HG03565 (cell line): Measurements from ENCODE around the gene ATP1A2.

Experiments used
- ATAC-seq: cut with Tn5 transposase; IDR thresholded peaks from one replicate; pipeline ENCODE4 v1.9.1; 2021; ENCODE audit warnings: mild to moderate bottlenecking, moderate library complexity; ENCODE audit not compliant: unreplicated experiment

ATP1A2 gene

DNA sequence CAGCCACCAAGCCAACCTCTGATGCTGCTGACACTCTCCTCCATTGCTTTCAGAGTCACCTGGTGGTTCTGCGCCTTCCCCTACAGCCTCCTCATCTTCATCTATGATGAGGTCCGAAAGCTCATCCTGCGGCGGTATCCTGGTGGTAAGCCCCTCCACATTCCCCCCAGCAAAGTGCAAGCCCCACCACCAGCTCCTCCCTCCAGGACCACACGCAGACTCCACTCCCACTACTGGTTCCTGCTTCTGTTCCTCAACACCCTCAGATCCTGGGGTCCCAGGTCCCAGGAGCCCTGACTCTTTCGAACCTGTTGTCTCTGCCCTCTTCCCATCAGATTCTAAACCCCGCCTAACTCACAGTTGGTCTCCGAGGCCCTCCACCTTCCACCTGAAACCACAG, 24.3 kb downstream of the ATP1A2 start:
- no peak for ATAC-seq

GRCh38 chr1:160143695-160144094, 28.1 kb downstream of the ATP1A2 start:
- no peak for ATAC-seq

- ATAC-seq: no peak
Measured at GRCh38 chr1:160144921-160145320, 29.4 kb downstream of the ATP1A2 start.

DNA sequence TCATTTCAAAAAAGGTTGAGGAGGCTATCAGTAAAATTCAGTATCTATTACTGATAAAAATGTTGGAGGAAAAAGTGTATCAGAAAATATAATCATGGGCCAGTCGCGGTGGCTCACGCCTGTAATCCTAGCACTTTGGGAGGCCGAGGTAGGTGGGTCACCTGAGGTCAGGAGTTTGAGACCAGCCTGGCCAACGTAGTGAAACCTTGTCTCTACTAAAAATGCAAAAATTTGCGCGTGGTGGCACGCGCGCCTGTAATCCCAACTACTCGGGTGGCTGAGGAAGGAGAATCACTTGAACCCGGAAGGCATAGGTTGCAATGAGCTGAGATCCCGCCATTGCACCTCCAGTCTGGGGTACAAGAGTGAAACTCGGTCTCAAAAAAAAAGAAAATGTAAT, 30.5 kb downstream of the ATP1A2 start:
- no peak for ATAC-seq

- no peak for ATAC-seq
Measured at GRCh38 chr1:160148121-160148520, 32.6 kb downstream of the ATP1A2 start.

- no peak for ATAC-seq
Measured at GRCh38 chr1:160149233-160149632, 33.7 kb downstream of the ATP1A2 start.

GRCh38 chr1:160149716-160150115, 34.2 kb downstream of the ATP1A2 start:
- no peak for ATAC-seq

- no peak for ATAC-seq
Measured at GRCh38 chr1:160151303-160151702, 35.7 kb downstream of the ATP1A2 start, which contains the start of gene ATP1A4. Gene ATP1A4, plus strand, starts transcription at chr1:160151603. Its CDS starts 438 bp downstream, at chr1:160152041.

DNA sequence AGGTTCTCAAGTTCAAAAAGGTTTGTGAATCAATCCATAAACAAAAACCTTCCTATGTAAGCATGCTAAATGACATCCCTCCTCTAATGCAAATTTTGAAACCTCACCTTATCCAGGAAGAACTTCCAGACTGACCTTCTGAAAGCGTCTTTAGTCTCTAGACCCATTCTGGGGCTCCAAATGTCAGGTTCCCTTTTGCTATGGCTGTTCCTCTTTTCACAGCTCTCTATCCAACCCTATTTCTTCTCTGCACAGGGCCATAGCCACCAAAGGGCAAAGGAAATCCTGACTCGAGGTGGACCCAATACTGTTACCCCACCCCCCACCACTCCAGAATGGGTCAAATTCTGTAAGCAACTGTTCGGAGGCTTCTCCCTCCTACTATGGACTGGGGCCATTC, 39.2 kb downstream of the ATP1A2 start:
- ATAC-seq: no peak

GRCh38 chr1:160156361-160156760, 40.8 kb downstream of the ATP1A2 start:
- ATAC-seq: no peak

GRCh38 chr1:160157174-160157573, 41.6 kb downstream of the ATP1A2 start:
- ATAC-seq: no peak

- no peak for ATAC-seq
Measured at GRCh38 chr1:160158031-160158430, 42.5 kb downstream of the ATP1A2 start.

- ATAC-seq: no peak
Measured at GRCh38 chr1:160158534-160158933, 43.0 kb downstream of the ATP1A2 start.

DNA sequence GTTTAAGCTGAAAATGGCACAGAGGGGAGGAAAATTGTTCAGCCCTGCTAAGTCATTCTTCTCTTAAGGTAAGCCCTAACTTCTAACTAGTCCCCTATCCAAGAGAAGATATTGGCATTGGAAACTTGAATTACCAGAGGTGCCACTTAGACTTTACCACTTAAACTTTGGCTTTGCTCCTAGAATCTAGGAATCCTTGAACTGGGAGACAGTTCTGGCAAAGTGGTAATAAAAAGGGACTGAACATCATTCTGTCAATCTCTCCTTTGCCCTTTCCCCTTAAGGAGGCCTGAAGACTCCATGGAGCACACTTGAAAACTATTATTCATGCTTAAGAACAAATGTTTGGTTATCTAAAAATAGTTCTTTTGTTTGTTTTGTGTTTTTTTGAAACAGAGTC, 44.3 kb downstream of the ATP1A2 start:
- no peak for ATAC-seq

DNA sequence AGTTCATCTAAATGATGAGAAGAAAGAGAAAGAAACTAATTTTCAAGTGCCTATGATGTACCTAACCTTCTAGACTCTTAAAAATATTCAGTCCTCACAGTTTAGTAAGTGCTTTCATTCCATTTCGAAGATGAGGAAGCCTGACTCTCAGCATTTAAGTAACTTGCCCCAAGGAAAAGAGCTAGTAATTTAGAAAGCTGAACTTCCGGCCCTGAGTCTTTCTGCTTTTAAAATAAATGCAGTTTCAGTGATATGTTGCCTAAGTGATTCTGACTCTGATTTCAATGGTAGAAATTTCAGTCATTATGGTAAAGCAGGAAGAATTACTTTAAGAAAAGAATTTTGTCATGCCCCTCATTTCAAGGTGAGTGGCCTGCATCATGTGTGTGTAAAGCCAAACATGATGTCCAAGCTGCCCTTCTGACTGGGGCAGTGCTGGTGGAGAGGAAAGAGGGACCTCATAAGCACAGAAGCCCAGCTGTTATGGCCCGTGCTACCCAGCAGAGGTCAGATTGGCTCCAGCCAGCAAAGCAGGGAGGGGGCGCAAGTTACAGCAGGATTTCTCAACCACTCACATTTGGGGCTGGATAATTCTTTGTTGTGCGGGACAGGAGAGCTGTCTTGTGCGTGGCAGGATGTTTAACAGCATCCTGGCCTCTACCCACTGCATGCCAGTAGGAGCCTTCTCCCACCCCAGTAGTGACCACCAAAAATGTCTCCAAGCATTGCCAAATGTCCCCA, 46.6 kb downstream of the ATP1A2 start:
- no peak for ATAC-seq

- ATAC-seq: no peak
Measured at GRCh38 chr1:160162931-160163330, 47.4 kb downstream of the ATP1A2 start.

DNA sequence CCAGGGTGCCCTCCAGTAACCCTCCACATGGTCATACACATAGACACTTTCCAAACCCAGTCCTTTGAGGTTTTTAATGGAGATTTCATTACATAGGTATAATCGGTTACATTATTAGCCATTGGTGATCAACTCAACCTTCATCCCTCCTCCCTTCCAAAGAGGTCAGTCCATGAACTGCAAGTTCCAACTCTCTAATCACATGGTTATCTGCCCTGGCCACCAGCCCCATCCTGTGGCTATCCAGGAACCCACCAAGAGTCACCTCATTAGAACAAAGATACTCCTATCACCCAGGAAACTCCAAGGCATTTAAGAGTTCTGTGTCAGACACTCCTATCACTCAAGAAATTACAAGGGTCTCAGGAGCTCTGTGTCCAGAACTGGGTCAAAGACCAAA, 48.1 kb downstream of the ATP1A2 start:
- no peak for ATAC-seq

GRCh38 chr1:160164121-160164520, 48.6 kb downstream of the ATP1A2 start:
- ATAC-seq: no peak

GRCh38 chr1:160166166-160166868, 50.8 kb downstream of the ATP1A2 start:
- ATAC-seq: no peak

GRCh38 chr1:160167056-160167455, 51.5 kb downstream of the ATP1A2 start:
- no peak for ATAC-seq

DNA sequence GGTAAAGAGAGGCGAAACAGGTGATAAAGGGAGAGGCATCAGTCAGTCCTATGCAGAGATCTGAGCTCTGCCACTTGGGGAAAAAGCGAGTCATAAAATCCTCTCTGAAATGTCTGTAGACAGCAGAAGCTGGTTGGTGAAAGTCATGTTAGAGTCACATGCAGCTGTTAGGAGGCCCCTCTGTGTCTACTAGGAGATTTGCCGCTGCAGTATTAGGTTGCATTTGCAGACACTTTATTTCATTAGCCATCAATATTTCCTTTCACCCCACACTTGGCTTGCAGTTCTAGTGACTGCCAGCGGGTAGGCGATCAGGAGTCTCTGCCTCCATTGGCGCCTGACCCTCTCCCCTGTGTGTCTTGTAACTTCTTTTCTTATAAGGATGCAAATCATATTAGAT, 52.0 kb downstream of the ATP1A2 start:
- ATAC-seq: no peak

- ATAC-seq: no peak
Measured at GRCh38 chr1:160168016-160168415, 52.5 kb downstream of the ATP1A2 start.
